Skeletal muscle cell (primary cell): ENCODE data around the gene GPR15.
A peak's percentile ranks its signal among the peaks of the same experiment; 100 is the strongest.

Experiments
- DNase-seq: peaks from one replicate; pipeline ENCODE4 v3.0.0-alpha.2; 2010; ENCODE audit warnings: low read depth
- H3K4me3 ChIP-seq: 2 replicates; pipeline ENCODE4 v1.5.1; 2011; ENCODE audit warnings: low read depth, mild to moderate bottlenecking, control low read depth, low read length, moderate library complexity

Gene GPR15

GRCh38 chr3:98531622-98532274 lies at the start of gene GPR15:
GPR15 (plus strand) TSS chr3:98531978; CDS start chr3:98532034, 56 bp downstream.
- H3K4me3 ChIP-seq, result no peak within 1 kb of the TSS
- DNase-seq, result no peak

- no peak for DNase-seq
- H3K4me3 ChIP-seq, result no peak overlapping the region
Observed at GRCh38 chr3:98482717-98483482, 48.9 kb upstream of the GPR15 start.

- DNase-seq, result no peak
- no peak overlapping the region for H3K4me3 ChIP-seq
Observed at GRCh38 chr3:98483626-98484025, 48.2 kb upstream of the GPR15 start.

GRCh38 chr3:98497381-98497780 lies 34.4 kb upstream of the GPR15 start, which contains the start of gene OR5K2:
OR5K2 (plus strand) TSS chr3:98497681; CDS start chr3:98497681, 0 bp downstream.
- DNase-seq, result no peak
- no peak within 1 kb of the TSS for H3K4me3 ChIP-seq

- DNase-seq, result no peak
- no peak overlapping the region for H3K4me3 ChIP-seq
Observed at GRCh38 chr3:98500019-98500418, 31.8 kb upstream of the GPR15 start.

GRCh38 chr3:98501270-98501669 lies 30.5 kb upstream of the GPR15 start:
- H3K4me3 ChIP-seq, result no peak overlapping the region
- no peak for DNase-seq

GRCh38 chr3:98501863-98502576 lies 29.8 kb upstream of the GPR15 start:
- DNase-seq, result no peak
- H3K4me3 ChIP-seq, result no peak overlapping the region

- no peak overlapping the region for H3K4me3 ChIP-seq
- DNase-seq, result no peak
Observed at GRCh38 chr3:98504539-98504938, 27.2 kb upstream of the GPR15 start.

GRCh38 chr3:98508582-98508981 lies 23.2 kb upstream of the GPR15 start:
- DNase-seq, result no peak
- H3K4me3 ChIP-seq, result no peak overlapping the region

- DNase-seq, result no peak
- no peak overlapping the region for H3K4me3 ChIP-seq
Observed at GRCh38 chr3:98512576-98512975, 19.2 kb upstream of the GPR15 start.

- DNase-seq, result peak; percentile 71
- H3K4me3 ChIP-seq, result no peak overlapping the region
Observed at GRCh38 chr3:98513091-98513511, 18.7 kb upstream of the GPR15 start.

GRCh38 chr3:98513736-98514135 lies 18.0 kb upstream of the GPR15 start:
- no peak for DNase-seq
- H3K4me3 ChIP-seq, result no peak overlapping the region

- no peak overlapping the region for H3K4me3 ChIP-seq
- no peak for DNase-seq
Observed at GRCh38 chr3:98514948-98515347, 16.8 kb upstream of the GPR15 start.

GRCh38 chr3:98518816-98519215 lies 13.0 kb upstream of the GPR15 start:
- H3K4me3 ChIP-seq, result no peak overlapping the region
- DNase-seq, result no peak

- no peak for DNase-seq
- H3K4me3 ChIP-seq, result no peak overlapping the region
Observed at GRCh38 chr3:98519351-98519750, 12.4 kb upstream of the GPR15 start.

GRCh38 chr3:98521897-98522543 lies 9.8 kb upstream of the GPR15 start:
- DNase-seq, result peak; percentile 24
- H3K4me3 ChIP-seq, result peak overlapping the region; percentile 84

GRCh38 chr3:98522544-98523281 lies 9.1 kb upstream of the GPR15 start, which contains the start of gene CLDND1:
CLDND1 (minus strand) TSS chr3:98522902; CDS start chr3:98521424, 1,478 bp downstream.
- DNase-seq, result peak; percentile 90
- peak within 1 kb of the TSS; percentile 84 for H3K4me3 ChIP-seq

GRCh38 chr3:98525494-98525893 lies 6.3 kb upstream of the GPR15 start:
- no peak overlapping the region for H3K4me3 ChIP-seq
- no peak for DNase-seq
